Heart right ventricle (tissue), 16 donors: ENCODE data around the gene TRIP13. TPM values are rescaled to one million over a fixed set of nuclear protein-coding genes. Genes with fewer than 3 reads are reported as not detected.

Experiments
- ATAC-seq, 8 donors: fragments of 200-7000 bp; cut with Tn5 transposase; one replicate each; pipeline ENCODE4 v1.9.1; 2020; ENCODE audit warnings: mild to moderate bottlenecking in 8 of 8, moderate library complexity in 8 of 8, moderate number of reproducible peaks in 1 of 8
- DNase-seq, 2 donors: peaks; one replicate each; pipeline ENCODE4 v3.0.0-alpha.2; 2020
- H3K27ac ChIP-seq, 10 donors: fragments of 200-600 bp; sonication (generic) in 2 of 10; one replicate each; pipeline versions ENCODE4 v1.5.0 to v1.8.0; 2020 to 2022; ENCODE audit warnings: mild to moderate bottlenecking in 3 of 10
- H3K27me3 ChIP-seq, 7 donors: fragments of 200-600 bp; one replicate each; pipeline ENCODE4 v1.8.0; 2021 to 2022; ENCODE audit warnings: mild to moderate bottlenecking in 2 of 7
- H3K36me3 ChIP-seq, 9 donors: fragments of 200-600 bp; sonication (generic) in 1 of 9; one replicate each; pipeline versions ENCODE4 v1.5.0 to v1.8.0; 2020 to 2022; ENCODE audit warnings: mild to moderate bottlenecking in 2 of 9
- H3K4me1 ChIP-seq, 9 donors: fragments of 200-600 bp; sonication (generic) in 1 of 9; one replicate each; pipeline versions ENCODE4 v1.5.0 to v1.8.0; 2020 to 2022; ENCODE audit warnings: mild to moderate bottlenecking in 4 of 9
- H3K4me3 ChIP-seq, 10 donors: fragments of 200-600 bp; sonication (generic) in 2 of 10; one replicate each; pipeline versions ENCODE4 v1.5.0 to v1.8.0; 2020 to 2022; ENCODE audit warnings: mild to moderate bottlenecking in 7 of 10, moderate library complexity in 2 of 10
- H3K9me3 ChIP-seq, 11 donors: fragments of 200-600 bp in 10 of 11; sonication (generic) in 2 of 11; one replicate each; pipeline versions ENCODE4 v1.5.0 to v1.8.0; 2013 to 2022; ENCODE audit warnings: mild to moderate bottlenecking in 2 of 11, control low read depth in 1 of 11, moderate library complexity in 1 of 11
- WGBS, 2 donors: extraction: QIAGEN DNeasy Blood & Tissue Kit; methylation state at CpG; one replicate each; pipeline ENCODE4 v1.1.7; 2013; ENCODE audit warnings: inconsistent platforms in 1 of 2; 5-methylcytosine and 5-hydroxymethylcytosine counted together
- intact Hi-C, 10 donors: fragments of 100-400 bp; cut with DNase I; formaldehyde crosslinking; loops; one replicate each; pipeline versions ENCODE4 v1.11.1 to v1.14.2; 2022
- polyA plus RNA-seq, 2 donors: library from polyadenylated mRNA; stranded (reverse); fragments of 200-250 nt; gene quantifications; one replicate each; pipeline ENCODE4 v1.2.3, GENCODE V29; 2013
- total RNA-seq, 10 donors: library from RNA; stranded (reverse); fragmentation: NEBNext Ultra II Directional in 3 of 10; extraction: Animal tissue kit (Norgen Biotek cat#: 25700) in 3 of 10; gene quantifications; one replicate each; pipeline versions ENCODE4 v1.2.1 to v1.2.4, GENCODE V29; 2021 to 2023
- TF ChIP-seq, protein P1 (sequence below), 9 donors: fragments of 200-600 bp; sonication (generic) in 2 of 9; IDR thresholded peaks; one replicate each; pipeline versions ENCODE4 v1.5.0 to v1.8.0; 2021 to 2022; ENCODE audit warnings: antibody characterized with exemption in 9 of 9, mild to moderate bottlenecking in 5 of 9, moderate library complexity in 1 of 9
- donor health status: Arrhythmogenic right ventricular cardiomyopathy.
- donor health status: ischemic (EF 13 %, LVEDD 7.1; RV severe dilation, severe dysfunction).
- donor health status: healthy with polysubstance abuse.
- donor health status: DM: no; HTN: yes; CAD: no.
- donor health status: DM: no; HTN: no; CAD: no.
- donor health status: ischemic (EF 25% LVEDD 6.9; RV normal size, moderate dysfunction).
- donor health status: ischemic (EF 25% LVEDD 5.7; RV mildly dilated, moderate dysfunction).
- donor health status: healthy.
- donor health status: DM: yes; HTN: yes; CAD: no.
- donor health status: Ischemic cardiomyopathy.
- donor health status: ischemic (EF 35%, LVEDD 5.7; RV mildly dilated, moderate dysfunction).
- donor health status: nonischemic (EF 11% LVEDD 7.7; RV severe dilation, severe dysfunction).
- donor health status: DM: yes; HTN: yes; CAD: no.
- donor health status: PGD.
- donor health status: ischemic (EF 29% LVEDD 5.4; RV normal size, mild dysfunction).
- donor health status: nonischemic (EF 23%, LVEDD 6.1; RV moderate dilation, normal function).

TRIP13 gene
- total and polyA plus RNA-seq, 12 donors: 0.22 to 2.8 (median 0.86) TPM; not detected in 1

DNA sequence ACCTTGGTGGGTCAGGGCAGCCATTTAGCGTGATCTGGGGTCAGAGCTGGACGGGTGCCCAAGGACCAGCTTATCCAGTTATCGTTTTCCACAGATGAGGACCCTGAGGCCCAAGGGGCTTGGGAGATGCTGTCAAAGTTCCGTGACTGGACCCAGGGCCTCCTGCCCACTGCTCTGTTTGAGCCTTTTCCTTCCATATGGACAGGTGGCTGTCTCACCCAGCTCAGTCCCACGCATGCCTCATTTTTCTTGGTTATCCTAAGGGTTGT lies 56.5 kb downstream of the TRIP13 start:
- H3K36me3 ChIP-seq: no peaks in the 10 kb centered on the region
- no peak for ATAC-seq
- H3K4me1 ChIP-seq: peaks cover 0 to 14% (median 4%) of the 10 kb centered on the region in 9 donors
- WGBS, 2 donors: 86 to 87% methylated on average over 5 of the region's 5 CpGs
- peaks cover 0 to 13% (median 0%) of the 10 kb centered on the region in 11 donors for H3K9me3 ChIP-seq
- H3K27ac ChIP-seq: no peak overlapping the region
- intact Hi-C loops: no loop called here
- H3K4me3 ChIP-seq: no peak overlapping the region
- H3K27me3 ChIP-seq: peaks cover 4 to 64% (median 51%) of the 10 kb centered on the region in 7 donors
- TF ChIP-seq, protein P1, sequence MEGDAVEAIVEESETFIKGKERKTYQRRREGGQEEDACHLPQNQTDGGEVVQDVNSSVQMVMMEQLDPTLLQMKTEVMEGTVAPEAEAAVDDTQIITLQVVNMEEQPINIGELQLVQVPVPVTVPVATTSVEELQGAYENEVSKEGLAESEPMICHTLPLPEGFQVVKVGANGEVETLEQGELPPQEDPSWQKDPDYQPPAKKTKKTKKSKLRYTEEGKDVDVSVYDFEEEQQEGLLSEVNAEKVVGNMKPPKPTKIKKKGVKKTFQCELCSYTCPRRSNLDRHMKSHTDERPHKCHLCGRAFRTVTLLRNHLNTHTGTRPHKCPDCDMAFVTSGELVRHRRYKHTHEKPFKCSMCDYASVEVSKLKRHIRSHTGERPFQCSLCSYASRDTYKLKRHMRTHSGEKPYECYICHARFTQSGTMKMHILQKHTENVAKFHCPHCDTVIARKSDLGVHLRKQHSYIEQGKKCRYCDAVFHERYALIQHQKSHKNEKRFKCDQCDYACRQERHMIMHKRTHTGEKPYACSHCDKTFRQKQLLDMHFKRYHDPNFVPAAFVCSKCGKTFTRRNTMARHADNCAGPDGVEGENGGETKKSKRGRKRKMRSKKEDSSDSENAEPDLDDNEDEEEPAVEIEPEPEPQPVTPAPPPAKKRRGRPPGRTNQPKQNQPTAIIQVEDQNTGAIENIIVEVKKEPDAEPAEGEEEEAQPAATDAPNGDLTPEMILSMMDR (IDR thresholded peaks at IDR 0.05): no peak
- no peak for DNase-seq

DNA sequence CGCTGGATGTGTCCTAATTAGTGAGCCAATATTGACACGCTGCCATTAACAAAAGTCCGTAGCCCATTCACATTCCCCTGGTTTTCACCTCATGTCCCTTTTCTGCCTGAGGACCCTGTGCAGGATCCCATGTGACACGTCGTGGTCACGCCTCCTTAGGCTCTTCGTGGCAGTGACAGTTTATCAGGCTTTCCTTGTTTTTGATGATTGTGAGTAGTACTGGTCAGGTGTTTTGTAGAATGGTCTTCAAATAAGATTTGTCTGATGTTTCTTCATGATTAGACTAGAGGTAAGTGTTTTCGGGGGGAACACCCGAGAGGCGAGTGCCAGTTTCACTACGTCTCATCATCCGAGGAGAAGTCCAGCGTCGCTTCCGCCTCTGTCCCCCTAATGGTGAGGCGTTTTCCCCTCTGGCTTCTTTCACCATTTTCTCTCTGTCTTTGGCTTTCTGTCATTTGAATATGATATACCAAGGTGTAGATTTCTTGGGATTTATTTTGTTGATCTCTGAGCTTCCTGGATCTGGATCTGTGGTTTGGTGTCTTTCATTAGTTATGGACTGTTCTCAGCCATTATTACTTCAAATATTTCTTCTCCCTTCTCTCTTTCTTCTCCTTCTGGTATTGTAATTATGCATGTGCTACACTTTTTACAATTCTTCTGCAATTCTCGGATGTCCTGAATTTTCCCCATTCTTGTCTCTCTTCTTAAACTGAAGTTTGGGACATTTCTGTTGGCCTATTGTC lies 57.3 kb downstream of the TRIP13 start:
- TF ChIP-seq, protein P1 (IDR thresholded peaks at IDR 0.05): no peak
- no peaks in the 10 kb centered on the region for H3K36me3 ChIP-seq
- WGBS, 2 donors: 91 to 93% methylated on average over 17 of the region's 17 CpGs
- peaks cover 0 to 13% (median 0%) of the 10 kb centered on the region in 11 donors for H3K9me3 ChIP-seq
- ATAC-seq: no peak
- peaks cover 0 to 14% (median 4%) of the 10 kb centered on the region in 9 donors for H3K4me1 ChIP-seq
- no peak overlapping the region for H3K4me3 ChIP-seq
- no peak overlapping the region for H3K27ac ChIP-seq
- no peak for DNase-seq
- intact Hi-C loops: no loop called here
- peaks cover 4 to 64% (median 54%) of the 10 kb centered on the region in 7 donors for H3K27me3 ChIP-seq

DNA sequence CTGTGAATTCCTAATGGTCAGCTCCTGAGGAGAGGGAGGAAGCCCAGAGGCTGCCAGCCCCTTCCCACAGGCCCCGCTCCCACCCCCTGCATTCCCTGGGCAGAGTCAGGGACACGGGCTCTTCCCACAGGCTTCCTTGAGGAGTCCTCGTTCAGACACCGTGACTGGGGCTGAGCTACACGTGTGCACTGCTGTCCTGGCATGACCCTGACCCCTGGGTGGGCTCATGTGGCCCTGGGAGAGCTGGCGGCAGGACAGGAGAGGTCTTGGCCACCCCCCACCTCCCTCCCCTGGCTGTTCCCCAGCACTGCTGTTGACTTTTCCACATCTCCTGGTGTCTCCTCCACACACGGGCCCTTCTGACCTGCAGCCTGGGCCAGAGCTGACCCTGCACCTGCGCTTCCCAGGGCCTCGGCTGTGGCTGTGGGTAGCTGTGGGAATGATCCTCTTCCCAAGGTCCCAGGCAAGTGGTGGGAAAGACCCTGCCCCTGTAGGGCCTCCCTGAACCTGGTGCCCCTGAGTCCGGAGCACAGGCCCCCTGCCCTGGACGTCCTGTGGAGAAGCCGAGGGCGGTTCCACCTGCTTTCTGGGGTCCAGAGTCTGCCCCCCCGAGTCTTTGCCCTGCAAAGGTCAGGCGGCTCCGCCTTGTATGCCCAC lies 59.4 kb downstream of the TRIP13 start:
- H3K4me1 ChIP-seq: peaks cover 0 to 13% (median 8%) of the 10 kb centered on the region in 9 donors
- intact Hi-C loops: loop anchor here in 1 of 10 donors (2.0 kb wide), 1 partner anchor 75 kb away; no protein-coding TSS in a partner anchor
- ATAC-seq: no peak
- no peak overlapping the region for H3K4me3 ChIP-seq
- H3K36me3 ChIP-seq: no peaks in the 10 kb centered on the region
- WGBS, 2 donors: 92 to 94% methylated on average over 16 of the region's 16 CpGs
- TF ChIP-seq, protein P1 (IDR thresholded peaks at IDR 0.05): no peak
- no peak for DNase-seq
- peaks cover 4 to 80% (median 50%) of the 10 kb centered on the region in 7 donors for H3K27me3 ChIP-seq
- H3K27ac ChIP-seq: no peak overlapping the region
- H3K9me3 ChIP-seq: peaks cover 0 to 13% (median 0%) of the 10 kb centered on the region in 11 donors

DNA sequence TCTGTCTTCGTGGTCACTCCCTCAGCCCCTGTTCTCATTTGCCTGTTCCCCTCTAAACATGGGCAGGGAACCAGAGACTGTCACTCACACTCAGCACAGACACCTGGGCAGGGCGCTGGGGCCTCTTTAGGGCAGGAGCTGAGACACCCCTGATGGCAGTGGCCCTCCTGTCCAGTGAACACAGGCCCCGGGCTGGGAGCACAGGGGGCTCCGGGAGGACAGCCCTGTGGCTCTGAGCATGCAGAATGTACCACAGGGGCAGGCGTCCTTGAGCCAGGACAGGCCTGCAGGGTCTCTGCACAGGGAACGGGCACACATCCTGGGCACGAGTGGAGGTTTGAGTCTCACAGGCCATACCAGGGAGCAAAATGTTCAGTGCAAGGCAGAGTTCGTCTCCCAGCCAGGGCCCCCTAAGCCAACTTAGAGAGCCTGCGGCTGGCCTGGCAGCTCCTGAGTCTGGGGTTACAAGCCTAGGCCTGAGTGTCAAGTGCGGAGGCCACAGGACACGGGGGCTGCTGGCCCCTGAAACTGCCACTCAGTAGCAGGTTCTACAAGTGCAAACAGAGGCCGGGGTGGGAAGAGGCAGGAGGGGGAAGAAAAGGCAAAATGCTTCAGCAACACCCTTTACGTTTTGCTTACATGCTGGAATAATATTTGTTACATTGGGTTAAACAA lies 60.0 kb downstream of the TRIP13 start:
- Histone ChIP-seq H3K9me3 (peaks cover 0 to 13% (median 0%) of the 10 kb centered on the region in 11 donors), H3K27ac (no peak overlapping the region), H3K27me3 (peaks cover 4 to 83% (median 46%) of the 10 kb centered on the region in 7 donors), H3K4me1 (peaks cover 0 to 20% (median 14%) of the 10 kb centered on the region in 9 donors), H3K4me3 (no peak overlapping the region), H3K36me3 (no peaks in the 10 kb centered on the region)
- intact Hi-C loops: loop anchor here in 1 of 10 donors (2.0 kb wide), 1 partner anchor 76 kb away; no protein-coding TSS in a partner anchor
- ATAC-seq (no peak), DNase-seq (no peak)
- WGBS, 2 donors: 91 to 92% methylated on average over 13 of the region's 13 CpGs
- TF ChIP-seq, protein P1 (IDR thresholded peaks at IDR 0.05): no peak
